GM12891 (cell line): ENCODE measurements around the gene GBF1.

ENCODE experiments used
- POLR2A ChIP-seq: IDR thresholded peaks from 2 replicates; pipeline ENCODE4 v1.6.1; 2011; ENCODE audit warnings: low read depth, low read length, control low read depth
- POLR2AphosphoS5 ChIP-seq: IDR thresholded peaks from 2 replicates; pipeline ENCODE4 v1.6.1; 2011; ENCODE audit warnings: low read depth, low read length, control low read depth
- SPI1 ChIP-seq: IDR thresholded peaks from 2 replicates; pipeline ENCODE4 v1.6.1; 2011; ENCODE audit warnings: low read depth, low read length, control low read depth
- TAF1 ChIP-seq: IDR thresholded peaks from 2 replicates; pipeline ENCODE4 v1.6.1; 2011; ENCODE audit warnings: low read depth, low read length, control low read depth

- TF ChIP-seq POLR2AphosphoS5, result no peak
- no peak for TF ChIP-seq POLR2A
- no peak for TF ChIP-seq SPI1
- no peak for TF ChIP-seq TAF1
Observed at GRCh38 chr10:102401342-102401654, 156.0 kb downstream of the GBF1 start.
